GM12878 (cell line): Measurements from ENCODE around the gene ZNF394. TPM values are rescaled to one million over a fixed set of nuclear protein-coding genes. Genes with fewer than 3 reads are reported as not detected.

ENCODE experiments used
- ATAC-seq: fragments of 200-7000 bp; cut with Tn5 transposase; 3 replicates; pipeline ENCODE4 v1.9.1; 2020; ENCODE audit warnings: mild to moderate bottlenecking, moderate library complexity
- BruUV-seq: library from RNA; stranded (reverse); fragments of 400-500 nt; replicated peaks from 2 replicates; lab custom pipeline; 2021; lab: Mats Ljungman, UMichigan
- CTCF ChIA-PET: fragments of 300-600 bp; sonication (Branson Sonifier 250); formaldehyde crosslinking; extraction: SDS; loops from one replicate; lab custom pipeline; 2021; ENCODE audit warnings: inconsistent platforms; lab: Yijun Ruan, JAX
- POLR2A ChIA-PET: fragments of 350-600 bp; formaldehyde crosslinking; extraction: SDS; loops from one replicate; lab custom pipeline; 2021; ENCODE audit warnings: inconsistent platforms; lab: Charles Lee
- RAD21 ChIA-PET: fragments of 300-600 bp; sonication (Branson Sonifier 250); formaldehyde crosslinking; loops from one replicate; lab custom pipeline; 2023; ENCODE audit warnings: antibody characterized with exemption; ENCODE audit not compliant: unreplicated experiment; lab: Charles Lee
- SMC1A ChIA-PET: fragments of 300-600 bp; sonication (Branson Sonifier 250); formaldehyde crosslinking; loops from one replicate; lab custom pipeline; 2023; ENCODE audit not compliant: unreplicated experiment, uncharacterized antibody; lab: Charles Lee
- DNase-seq: peaks from one replicate; pipeline ENCODE4 v3.0.0-alpha.2; 2011; ENCODE audit warnings: low read depth, low spot score
- FAIRE-seq: peaks from 3 replicates; lab custom pipeline; 2011; peaks lifted over from hg19 to GRCh38; lab: Jason Lieb, UNC
- H2AFZ ChIP-seq: 2 replicates; pipeline ENCODE4 v1.6.0; 2011; ENCODE audit warnings: low read depth, low read length, control low read depth; ENCODE audit not compliant: control insufficient read depth
- H3K27ac ChIP-seq: 2 replicates; pipeline ENCODE4 v1.5.1; 2011; ENCODE audit warnings: control low read depth; ENCODE audit not compliant: control insufficient read depth, insufficient read depth
- H3K27me3 ChIP-seq, 2 experiments: replicated peaks in 1 of 2; 2 replicates each; pipeline versions ENCODE4 v1.6.0 to v1.6.1; 2011; ENCODE audit warnings: low read length in 1 of 2; ENCODE audit not compliant: control insufficient read depth in 2 of 2, insufficient read depth in 2 of 2
- H3K36me3 ChIP-seq, 2 experiments: 2 replicates each; pipeline ENCODE4 v1.5.1; 2011; ENCODE audit warnings: low read length in 1 of 2; ENCODE audit not compliant: control insufficient read depth in 2 of 2, insufficient read depth in 2 of 2
- H3K4me1 ChIP-seq: 2 replicates; pipeline ENCODE4 v1.6.1; 2011; ENCODE audit warnings: mild to moderate bottlenecking, low read length, moderate library complexity, mixed read lengths; ENCODE audit not compliant: control insufficient read depth, insufficient read depth
- H3K4me2 ChIP-seq: 2 replicates; pipeline ENCODE4 v1.6.0; 2011; ENCODE audit warnings: control low read depth; ENCODE audit not compliant: control insufficient read depth, insufficient read depth
- H3K4me3 ChIP-seq: fragments of 200-600 bp; sonication (generic); 2 replicates; pipeline ENCODE4 v1.5.1; 2016
- H3K79me2 ChIP-seq: 2 replicates; pipeline ENCODE4 v1.6.0; 2011; ENCODE audit warnings: low read length; ENCODE audit not compliant: control insufficient read depth, insufficient read depth
- H3K9ac ChIP-seq: 2 replicates; pipeline ENCODE4 v1.8.0; 2011; ENCODE audit warnings: low read length, control low read depth, mixed read lengths; ENCODE audit not compliant: control insufficient read depth, insufficient read depth
- H3K9me3 ChIP-seq: replicated peaks from 3 replicates; pipeline ENCODE4 v1.5.1; 2011; ENCODE audit warnings: mild to moderate bottlenecking, low read length; ENCODE audit not compliant: control insufficient read depth, insufficient read depth
- H4K20me1 ChIP-seq: 2 replicates; pipeline ENCODE4 v1.6.0; 2011; ENCODE audit not compliant: control insufficient read depth, insufficient read depth
- HCFC1 ChIP-seq: fragments of 150-350 bp; IDR thresholded peaks from 2 replicates; pipeline ENCODE4 v1.6.1; 2014; ENCODE audit warnings: low read length
- HDGF ChIP-seq: fragments of 450-650 bp; IDR thresholded peaks from 2 replicates; pipeline ENCODE4 v1.6.1; 2016; ENCODE audit warnings: antibody characterized with exemption
- NFYB ChIP-seq: IDR thresholded peaks from 2 replicates; pipeline ENCODE4 v1.6.1; 2011; ENCODE audit warnings: low read depth, mild to moderate bottlenecking, low read length, improper control_type of control experiment, moderate library complexity; ENCODE audit not compliant: insufficient read depth
- NRF1 ChIP-seq: conservative IDR thresholded peaks from 2 replicates; pipeline ENCODE4 v1.6.1; 2011; ENCODE audit warnings: mild to moderate bottlenecking, low read depth, low read length, improper control_type of control experiment
- PAX5 ChIP-seq: IDR thresholded peaks from 2 replicates; pipeline ENCODE4 v1.6.1; 2011; ENCODE audit warnings: low read depth, low read length, borderline replicate concordance
- PKNOX1 ChIP-seq: fragments of 450-650 bp; IDR thresholded peaks from 2 replicates; pipeline ENCODE4 v1.6.1; 2016; ENCODE audit warnings: mild to moderate bottlenecking
- RAD51 ChIP-seq: fragments of 450-650 bp; IDR thresholded peaks from 2 replicates; pipeline ENCODE4 v1.6.1; 2016; ENCODE audit warnings: moderate library complexity, mild to moderate bottlenecking, inconsistent platforms
- RB1 ChIP-seq: fragments of 450-650 bp; formaldehyde crosslinking; IDR thresholded peaks from 2 replicates; pipeline ENCODE4 v1.6.1; 2017; ENCODE audit warnings: mild to moderate bottlenecking, borderline replicate concordance
- RUNX3 ChIP-seq: IDR thresholded peaks from 2 replicates; pipeline ENCODE4 v1.6.1; 2012; ENCODE audit warnings: low read length, inconsistent platforms
- SPI1 ChIP-seq: IDR thresholded peaks from 2 replicates; pipeline ENCODE4 v1.6.1; 2011; ENCODE audit warnings: low read depth, mild to moderate bottlenecking, low read length, moderate library complexity, borderline replicate concordance; ENCODE audit not compliant: insufficient read depth
- STAT1 ChIP-seq: fragments of 450-650 bp; conservative IDR thresholded peaks from 2 replicates; pipeline ENCODE4 v1.6.1; 2014; ENCODE audit warnings: antibody characterized with exemption, mild to moderate bottlenecking
- TAF1 ChIP-seq: IDR thresholded peaks from 2 replicates; pipeline ENCODE4 v1.6.1; 2011; ENCODE audit warnings: mild to moderate bottlenecking, low read depth, low read length, borderline replicate concordance
- TCF7 ChIP-seq: IDR thresholded peaks from 2 replicates; pipeline ENCODE4 v1.6.1; 2014; ENCODE audit warnings: antibody characterized with exemption, borderline replicate concordance
- ZNF274 ChIP-seq: IDR thresholded peaks from one replicate; pipeline ENCODE4 v1.8.0; 2011; ENCODE audit not compliant: insufficient read length, insufficient read depth
- ZNF384 ChIP-seq: IDR thresholded peaks from 2 replicates; pipeline ENCODE4 v1.6.1; 2012; ENCODE audit warnings: low read depth, mild to moderate bottlenecking, low read length, improper control_type of control experiment, borderline replicate concordance
- WGBS: methylation state at CpG from one replicate; pipeline ENCODE4 v1.1.6; 2016; ENCODE audit warnings: low lambda C conversion rate; ENCODE audit not compliant: insufficient replicate concordance, insufficient coverage; ENCODE audit errors: missing lambda C conversion rate; 5-methylcytosine and 5-hydroxymethylcytosine counted together
- in situ Hi-C: fragments of 300-500 bp; cut with MboI; formaldehyde crosslinking; loops from 9 replicates; pipeline ENCODE4 v1.14.3; 2018; ENCODE audit warnings: mixed read lengths
- intact Hi-C: fragments of 100-400 bp; cut with micrococcal nuclease; formaldehyde crosslinking; loops from one replicate; pipeline ENCODE4 v1.14.2; 2022; ENCODE audit not compliant: unreplicated experiment
- polyA plus RNA-seq, 11 experiments: library from polyadenylated mRNA; depleted of rRNA in 4 of 11; unstranded in 6 of 11; stranded (reverse) in 5 of 11; fragments of >200 nt; fragmentation: Nextera tagmentation in 4 of 11; fragmentation: Illumina TruSeq in 1 of 11; extraction: Ambion mirVana in 4 of 11; extraction: Trizol in 1 of 11; gene quantifications; 1 replicate in 1 of 11; 2 replicates in 10 of 11; pipeline versions ENCODE4 v1.2.1 to v1.2.3, GENCODE V29; 2011 to 2016; ENCODE audit warnings: inconsistent platforms in 2 of 11, missing spikeins in 2 of 11, low read depth in 1 of 11
- total RNA-seq, 4 experiments: library from RNA; depleted of rRNA in 3 of 4; stranded (reverse); fragments of >200 nt in 3 of 4; fragmentation: Illumina TruSeq in 1 of 4; extraction: Trizol in 1 of 4; gene quantifications; 2 replicates each; pipeline versions ENCODE4 v1.2.1 to v1.2.3, GENCODE V29; 2013 to 2021

ZNF394 gene
- total and polyA plus RNA-seq, 10 of the 15 experiments (the other 5 are each of a cell fraction or from before 2014, with no cell fraction given), result 2.5 to 26.8 (median 22.7) TPM

GRCh38 chr7:99472561-99473314, 27.3 kb downstream of the ZNF394 start, which contains the start of gene ZNF789 (continued):
- TF ChIP-seq NRF1 (0 out of 2 replicates have a peak, but pooled peaks have one; percentile 19), STAT1 (0 out of 2 replicates have a peak, but pooled peaks have one; percentile 53), HCFC1 (peak; percentile 60), RB1 (peak; percentile 74; the same call in 1 of the 2 replicates)
- TF ChIP-seq, all 136 proteins: peak for 50

- Histone ChIP-seq H3K36me3 (no peaks in the 10 kb centered on the region), H4K20me1 (no peaks in the 10 kb centered on the region), H3K4me3 (no peak overlapping the region), H3K9me3 (no peaks in the 10 kb centered on the region), H2AFZ (no peak overlapping the region), H3K9ac (no peak overlapping the region), H3K4me1 (peaks cover 3% of the 10 kb centered on the region; the same call in 1 of the 2 replicates), H3K4me2 (no peak overlapping the region), H3K79me2 (peaks cover 33% of the 10 kb centered on the region), H3K27me3 (no peaks in the 10 kb centered on the region), H3K27ac (no peak overlapping the region)
- BruUV-seq, result no TSS peak
- intact Hi-C loops (loop anchor here (10.0 kb wide), 1 partner anchor 145 kb away; the partner anchor contains the start of gene ZSCAN25), in situ Hi-C loops (no loop called here)
- ATAC-seq (no peak), FAIRE-seq (no peak), DNase-seq (no peak)
- 74% methylated on average over 23 of the region's 23 CpGs for WGBS
- ChIA-PET CTCF (interaction anchor here (0.8 kb wide), 1 partner anchor 9 kb away, joined by 3 read pairs; no protein-coding TSS in a partner anchor), SMC1A (interaction anchor here (0.8 kb wide), 1 partner anchor 35 kb away, joined by 4 read pairs; the partner anchor contains the start of gene ZKSCAN5), POLR2A (interaction anchor here (0.7 kb wide), 1 partner anchor 656 kb away, joined by 3 read pairs; no protein-coding TSS in a partner anchor), RAD21 (no interaction called here)
- TF ChIP-seq RUNX3 (no peak), PAX5 (no peak), TCF7 (no peak), NRF1 (no peak), HDGF (no peak), RAD51 (no peak), PKNOX1 (no peak), ZNF274 (no peak), NFYB (no peak), ZNF384 (no peak), SPI1 (no peak), TAF1 (no peak)
Measured at GRCh38 chr7:99469381-99470065, 30.6 kb downstream of the ZNF394 start.
